ENCODE measurements around the gene MCM7.

MCM7 gene

GRCh38 chr7:100122067-100122466 is 20.9 kb upstream of the MCM7 start:
- no peak for DNase-seq

- no peak for DNase-seq
Measured at GRCh38 chr7:100120733-100121036, 19.5 kb upstream of the MCM7 start.

DNA sequence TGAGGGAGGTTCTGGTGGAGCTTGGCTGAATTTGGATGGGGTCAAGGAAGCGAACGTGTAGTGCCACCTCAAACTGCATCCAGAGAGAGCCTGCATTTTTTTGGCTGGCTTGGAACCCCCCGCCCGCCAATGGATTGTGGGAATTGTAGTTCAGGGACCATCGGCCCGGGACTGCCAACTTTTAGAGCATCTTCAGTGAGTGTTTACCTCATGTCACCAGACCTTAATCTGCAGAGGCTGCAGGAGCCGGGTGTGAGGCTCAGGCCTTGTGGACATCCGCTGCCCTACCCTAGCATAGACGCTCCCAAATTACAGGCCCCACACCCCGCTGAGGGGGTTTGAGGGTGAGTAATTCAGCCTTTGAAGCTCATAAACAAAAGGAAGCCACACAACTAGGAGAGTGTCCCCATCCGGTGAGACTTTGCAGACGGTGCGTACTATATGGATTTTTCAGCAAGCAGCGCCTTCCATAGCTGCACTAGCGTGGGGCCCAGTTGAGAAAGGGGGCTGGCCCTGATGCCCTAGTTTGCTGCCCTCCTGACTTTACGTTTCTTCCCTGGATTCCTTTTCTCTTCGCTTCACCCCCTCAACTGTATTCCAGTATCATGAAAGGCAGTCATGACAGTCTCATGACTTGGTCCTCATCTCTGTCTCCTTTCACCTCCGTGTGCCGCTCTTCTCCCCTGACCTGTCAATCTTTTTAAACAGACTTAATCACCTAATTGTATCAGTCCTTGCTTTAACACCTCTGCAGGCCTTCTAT is 19.0 kb upstream of the MCM7 start:
- DNase-seq: peak; percentile 45 to 76 (median 62)

DNA sequence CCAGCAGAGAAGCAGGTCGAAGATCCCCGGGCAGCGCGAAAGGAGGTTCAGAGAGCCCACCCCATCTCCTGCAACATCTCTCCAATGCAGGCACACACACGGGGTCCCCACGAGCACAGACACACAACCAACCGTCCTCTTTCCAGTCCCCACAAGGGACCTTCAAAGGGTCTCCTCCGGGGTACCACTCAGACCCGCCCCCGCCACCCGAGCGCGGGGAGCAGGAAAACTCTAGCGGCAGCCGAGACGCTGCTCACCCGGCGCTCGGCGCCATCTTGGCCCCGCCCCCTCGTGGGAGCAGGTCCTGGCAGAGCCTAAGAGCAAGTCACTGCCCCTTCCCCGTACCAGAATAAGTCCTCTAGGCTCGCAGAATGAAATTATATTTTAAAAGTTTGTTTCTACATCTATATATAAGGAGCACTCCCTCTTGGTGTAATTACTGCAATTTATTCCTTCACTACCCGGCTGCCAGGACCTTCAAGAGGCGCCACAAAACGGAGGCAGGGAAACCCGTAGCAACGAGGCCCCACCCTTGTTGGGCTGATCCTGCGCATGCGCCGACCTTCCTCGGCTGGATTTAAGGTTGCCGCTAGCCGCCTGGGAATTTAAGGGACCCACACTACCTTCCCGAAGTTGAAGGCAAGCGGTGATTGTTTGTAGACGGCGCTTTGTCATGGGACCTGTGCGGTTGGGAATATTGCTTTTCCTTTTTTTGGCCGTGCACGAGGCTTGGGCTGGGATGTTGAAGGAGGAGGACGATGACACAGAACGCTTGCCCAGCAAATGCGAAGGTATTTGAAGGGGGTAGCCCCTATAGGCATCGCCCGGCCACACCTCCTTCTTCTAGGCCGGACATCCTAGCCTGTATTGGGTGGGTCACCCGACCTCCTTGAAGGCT is 18.1 kb upstream of the MCM7 start, which contains the start of the genes CNPY4 and TAF6:
CNPY4 (plus strand) TSS at position 563 of the 898 bp plus-strand sequence; CDS start at position 674, 111 bp downstream.
TAF6 (minus strand) TSS at position 287 of the 898 bp plus-strand sequence. CDS start 5,149 bp downstream, outside the sequence.
- DNase-seq: peak; percentile 89 to 96 (median 92)

DNA sequence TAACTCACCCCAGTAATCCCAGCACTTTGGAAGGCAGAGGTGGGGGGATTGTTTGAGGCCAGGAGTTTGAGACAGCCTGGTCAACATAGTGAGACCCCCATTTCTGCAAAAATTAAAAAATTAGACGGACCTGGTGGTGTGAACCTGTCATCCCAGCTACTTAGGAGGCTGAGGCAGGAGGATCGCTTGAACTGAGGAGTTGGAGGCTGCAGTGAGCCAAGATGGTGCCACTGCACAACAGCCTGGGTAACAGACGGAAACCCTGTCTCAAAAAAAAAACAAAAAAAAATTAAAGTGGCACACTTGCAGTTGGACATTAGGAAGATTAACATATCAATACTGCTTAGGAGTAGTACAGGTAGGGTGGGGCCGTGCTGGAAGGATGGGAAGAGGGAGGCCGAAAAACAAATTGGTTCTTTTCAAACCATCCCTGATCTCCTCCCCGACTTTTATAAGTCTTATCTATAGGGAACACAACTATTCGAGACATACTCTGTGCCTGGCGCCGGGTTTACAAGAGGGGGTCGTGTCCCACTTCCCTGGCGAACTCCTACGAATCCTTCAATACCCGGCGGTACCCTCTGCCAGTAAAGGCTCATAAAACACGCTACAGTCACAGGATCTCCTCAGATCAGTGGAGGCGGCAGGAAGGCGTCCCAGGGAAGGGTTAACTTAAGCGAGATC is 17.3 kb upstream of the MCM7 start:
- DNase-seq: no peak

DNA sequence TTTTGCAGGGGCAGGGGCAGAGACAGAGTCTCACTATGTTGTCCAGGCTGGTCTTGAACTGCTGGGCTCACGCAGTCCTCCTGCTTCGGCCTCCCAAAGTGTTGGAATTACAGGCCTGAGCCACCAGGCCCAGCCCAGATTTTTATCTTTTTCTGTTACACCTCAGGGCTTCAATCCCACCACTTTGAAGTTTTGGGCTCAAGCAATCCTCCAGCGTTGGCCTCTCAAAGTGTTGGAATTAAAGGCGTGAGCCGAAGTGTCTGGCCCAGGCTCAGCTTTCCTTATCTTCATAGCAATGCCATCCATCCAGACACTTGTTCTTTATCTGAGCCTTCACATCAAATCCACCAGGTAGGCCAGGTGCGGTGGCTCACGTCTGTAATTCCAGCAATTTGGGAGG is 13.8 kb upstream of the MCM7 start:
- no peak for DNase-seq

- no peak for DNase-seq
Measured at GRCh38 chr7:100111914-100112313, 10.7 kb upstream of the MCM7 start.

DNA sequence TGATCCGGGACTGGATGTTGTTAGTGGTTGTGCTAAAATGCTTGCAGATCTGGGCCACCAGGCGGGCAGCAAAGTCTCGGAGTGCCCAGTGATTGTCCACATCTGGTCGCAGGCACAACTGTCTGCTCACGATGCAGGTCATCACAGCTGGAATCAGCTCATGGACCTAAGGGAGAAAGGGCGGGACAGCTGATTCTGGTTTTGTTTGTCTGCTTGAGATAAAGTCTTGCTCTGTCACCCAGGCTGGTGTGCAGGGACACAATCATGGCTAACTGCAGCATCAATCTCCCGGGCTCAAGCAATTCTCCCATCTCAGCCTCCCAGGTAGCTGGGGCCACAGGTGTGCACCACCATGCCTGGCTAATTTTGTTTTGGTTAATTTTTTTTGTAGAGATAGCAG is 10.0 kb upstream of the MCM7 start:
- no peak for DNase-seq

- DNase-seq: no peak
Measured at GRCh38 chr7:100109521-100110163, 8.4 kb upstream of the MCM7 start.

- no peak for DNase-seq
Measured at GRCh38 chr7:100107890-100108289, 6.7 kb upstream of the MCM7 start.

- DNase-seq: no peak
Measured at GRCh38 chr7:100107125-100107737, 6.0 kb upstream of the MCM7 start.

DNA sequence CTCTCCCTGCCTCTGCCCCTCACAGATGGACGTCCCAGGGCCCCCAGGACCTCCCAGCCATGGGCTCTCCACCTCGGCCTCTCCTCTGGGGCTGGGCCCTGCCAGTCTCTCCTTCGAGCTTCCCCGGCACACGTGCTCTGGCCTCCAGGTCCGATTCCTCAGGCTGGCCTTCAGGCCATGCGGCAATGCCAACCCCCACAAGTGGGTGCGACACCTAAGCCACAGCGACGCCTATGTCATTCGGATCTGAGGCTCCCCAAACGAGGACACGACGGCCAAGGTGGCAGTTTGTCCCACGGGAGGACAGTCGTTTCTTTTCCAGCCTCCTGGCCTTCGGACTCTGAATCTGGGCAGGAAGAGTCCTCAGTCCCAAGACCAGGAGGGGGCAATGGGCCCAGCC is 5.4 kb upstream of the MCM7 start:
- no peak for DNase-seq

DNA sequence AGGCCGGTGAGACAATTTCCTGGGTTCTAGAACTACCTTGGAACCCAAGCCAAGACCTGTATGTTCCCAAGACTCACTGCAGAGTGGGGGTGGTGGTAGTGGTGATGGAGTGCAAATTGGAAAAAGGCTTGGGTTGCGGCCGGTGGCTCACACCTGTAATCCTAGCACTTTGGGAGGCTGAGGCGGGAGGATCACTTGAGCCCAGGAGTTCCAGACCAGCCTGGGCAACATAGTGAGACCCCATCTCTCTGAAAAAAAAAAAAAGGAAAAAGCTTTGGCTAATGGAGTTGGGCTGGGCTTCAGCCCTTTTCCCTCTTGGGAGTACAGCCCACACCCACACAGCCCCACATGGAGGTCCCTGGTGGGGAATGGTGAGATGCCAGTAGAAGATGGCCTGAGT is 4.3 kb upstream of the MCM7 start:
- DNase-seq: no peak

- no peak for DNase-seq
Measured at GRCh38 chr7:100102950-100103840, 2.0 kb upstream of the MCM7 start.

DNA sequence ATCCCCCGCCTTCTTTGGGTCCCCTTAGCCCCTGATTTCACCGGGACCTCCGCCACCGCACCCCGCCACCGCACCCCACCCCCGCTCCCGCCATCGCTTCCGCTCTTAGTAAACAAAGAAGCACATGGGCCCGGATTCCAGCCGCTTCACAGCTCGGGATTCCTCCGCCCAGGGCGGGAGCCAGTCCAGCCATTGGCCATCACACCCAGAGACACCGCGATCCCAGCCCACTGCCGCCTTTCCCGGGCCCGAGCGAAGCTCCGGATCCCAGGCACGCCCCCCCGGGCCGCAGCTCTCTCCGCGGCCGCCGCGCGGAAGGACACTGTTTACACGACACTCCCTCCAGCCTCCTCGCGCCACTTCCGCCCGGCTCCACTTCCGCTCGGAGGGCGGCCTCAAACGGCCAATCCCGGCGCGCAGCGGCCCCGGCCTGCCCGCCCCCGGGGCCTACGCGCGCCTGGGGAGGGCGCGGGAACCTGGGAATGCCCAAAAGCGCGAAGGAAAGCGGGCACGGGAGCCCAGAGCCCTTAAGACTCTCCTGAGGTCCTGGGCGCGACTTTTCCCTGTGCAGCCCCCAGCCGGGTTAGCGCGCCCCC is 679 bp downstream of the MCM7 start:
- DNase-seq: peak; percentile 77 to 90 (median 80)

- no peak for DNase-seq
Measured at GRCh38 chr7:100099452-100099851, 1.7 kb downstream of the MCM7 start.

GRCh38 chr7:100098913-100099312 is 2.3 kb downstream of the MCM7 start:
- no peak for DNase-seq

DNA sequence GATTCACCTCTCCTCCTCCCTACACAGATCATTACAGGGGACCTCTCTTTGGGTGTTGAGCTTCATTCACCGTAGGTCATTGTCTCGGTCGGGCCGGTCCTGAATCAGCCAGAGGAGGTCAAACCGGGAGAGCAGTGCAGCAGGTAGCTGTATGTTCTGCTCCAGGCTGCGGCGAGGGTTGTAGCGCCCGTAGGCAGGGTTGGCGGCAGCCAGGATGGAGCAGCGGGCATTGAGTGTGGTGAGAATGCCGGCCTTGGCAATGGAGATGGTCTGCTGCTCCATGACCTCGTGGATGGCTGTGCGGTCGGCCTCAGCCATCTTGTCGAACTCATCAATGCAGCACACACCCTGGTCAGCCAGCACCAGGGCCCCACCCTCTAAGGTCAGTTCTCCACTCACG is 5.5 kb downstream of the MCM7 start:
- no peak for DNase-seq

DNA sequence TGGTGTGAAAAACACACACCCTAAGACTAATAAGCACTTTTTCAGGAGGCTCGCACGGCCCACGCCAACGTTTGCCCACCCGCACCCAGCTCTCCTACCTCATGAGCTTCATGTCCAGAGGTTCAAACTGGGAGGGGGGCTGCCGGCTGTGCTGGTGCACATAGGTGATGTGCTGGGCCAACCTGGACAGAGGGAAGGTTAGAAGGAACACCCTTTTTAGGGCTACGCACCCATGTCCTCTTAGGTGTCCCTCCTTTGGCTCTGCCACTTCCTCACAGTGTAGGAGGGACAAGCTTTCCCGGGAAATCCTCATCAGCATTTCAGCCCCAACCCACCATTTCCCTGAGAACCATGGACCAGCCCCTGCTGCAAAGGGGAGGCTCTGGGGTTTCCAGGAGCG is 5.9 kb downstream of the MCM7 start:
- DNase-seq: no peak

- DNase-seq: no peak
Measured at GRCh38 chr7:100093925-100094486, 7.2 kb downstream of the MCM7 start.

- DNase-seq: no peak
Measured at GRCh38 chr7:100093498-100093897, 7.7 kb downstream of the MCM7 start.

Measured in T-helper 1 cell (primary cell).